DND-41 (cell line): ENCODE measurements around the gene IRF3.

ENCODE experiments used
- ATAC-seq: fragments of 200-7000 bp; cut with Tn5 transposase; 3 replicates; pipeline ENCODE4 v1.9.1; 2021; ENCODE audit warnings: low read depth; ENCODE audit not compliant: insufficient read depth
- DNase-seq: peaks from one replicate; pipeline ENCODE4 v3.0.0-alpha.2; 2020
- H2AFZ ChIP-seq: 2 replicates; pipeline ENCODE4 v1.6.0; 2012; ENCODE audit warnings: low read depth, low read length
- H3K27ac ChIP-seq: 2 replicates; pipeline ENCODE4 v1.5.1; 2012; ENCODE audit warnings: low read length, inconsistent platforms
- H3K27me3 ChIP-seq: fragments of 200-600 bp; sonication (generic); 2 replicates; pipeline ENCODE4 v1.6.0; 2012; ENCODE audit warnings: low read length, mild to moderate bottlenecking, inconsistent platforms; ENCODE audit not compliant: insufficient read depth, poor library complexity
- H3K36me3 ChIP-seq: 2 replicates; pipeline ENCODE4 v1.5.1; 2012; ENCODE audit warnings: low read length, inconsistent platforms; ENCODE audit not compliant: insufficient read depth
- H3K4me1 ChIP-seq: 2 replicates; pipeline ENCODE4 v1.5.1; 2012; ENCODE audit warnings: mild to moderate bottlenecking, low read length; ENCODE audit not compliant: insufficient read depth
- H3K4me2 ChIP-seq: 2 replicates; pipeline ENCODE4 v1.6.0; 2012; ENCODE audit warnings: mild to moderate bottlenecking, moderate library complexity, low read length, inconsistent platforms; ENCODE audit not compliant: insufficient read depth
- H3K4me3 ChIP-seq, 2 experiments: fragments of 200-600 bp in 1 of 2; shearing (Covaris generic) in 1 of 2; 2 replicates each; pipeline ENCODE4 v1.5.1; 2012 to 2016; ENCODE audit warnings: inconsistent platforms in 2 of 2, low read length in 2 of 2, mild to moderate bottlenecking in 2 of 2, low read depth in 1 of 2, moderate library complexity in 1 of 2
- H3K79me2 ChIP-seq: 2 replicates; pipeline ENCODE4 v1.6.0; 2012; ENCODE audit warnings: low read length, inconsistent platforms; ENCODE audit not compliant: insufficient read depth
- H3K9ac ChIP-seq: 2 replicates; pipeline ENCODE4 v1.6.0; 2012; ENCODE audit warnings: low read depth, mild to moderate bottlenecking, inconsistent platforms, low read length, moderate library complexity
- H3K9me3 ChIP-seq: 2 replicates; pipeline ENCODE4 v1.5.1; 2012; ENCODE audit warnings: low read length, moderate library complexity, mild to moderate bottlenecking, inconsistent platforms; ENCODE audit not compliant: insufficient read depth, severe bottlenecking
- H4K20me1 ChIP-seq: 2 replicates; pipeline ENCODE4 v1.6.0; 2012; ENCODE audit warnings: low read length; ENCODE audit not compliant: insufficient read depth
- CTCF ChIP-seq: IDR thresholded peaks from 2 replicates; pipeline ENCODE4 v1.5.1; 2012; ENCODE audit warnings: borderline replicate concordance, low read length, moderate library complexity, mild to moderate bottlenecking; ENCODE audit not compliant: poor library complexity, severe bottlenecking; ENCODE audit errors: extremely low read depth
- EZH2 ChIP-seq: IDR thresholded peaks from 3 replicates; pipeline ENCODE4 v1.6.1; 2012; ENCODE audit warnings: borderline replicate concordance, low read depth, mild to moderate bottlenecking, moderate library complexity, low read length, inconsistent platforms; ENCODE audit not compliant: severe bottlenecking

IRF3 gene

DNA sequence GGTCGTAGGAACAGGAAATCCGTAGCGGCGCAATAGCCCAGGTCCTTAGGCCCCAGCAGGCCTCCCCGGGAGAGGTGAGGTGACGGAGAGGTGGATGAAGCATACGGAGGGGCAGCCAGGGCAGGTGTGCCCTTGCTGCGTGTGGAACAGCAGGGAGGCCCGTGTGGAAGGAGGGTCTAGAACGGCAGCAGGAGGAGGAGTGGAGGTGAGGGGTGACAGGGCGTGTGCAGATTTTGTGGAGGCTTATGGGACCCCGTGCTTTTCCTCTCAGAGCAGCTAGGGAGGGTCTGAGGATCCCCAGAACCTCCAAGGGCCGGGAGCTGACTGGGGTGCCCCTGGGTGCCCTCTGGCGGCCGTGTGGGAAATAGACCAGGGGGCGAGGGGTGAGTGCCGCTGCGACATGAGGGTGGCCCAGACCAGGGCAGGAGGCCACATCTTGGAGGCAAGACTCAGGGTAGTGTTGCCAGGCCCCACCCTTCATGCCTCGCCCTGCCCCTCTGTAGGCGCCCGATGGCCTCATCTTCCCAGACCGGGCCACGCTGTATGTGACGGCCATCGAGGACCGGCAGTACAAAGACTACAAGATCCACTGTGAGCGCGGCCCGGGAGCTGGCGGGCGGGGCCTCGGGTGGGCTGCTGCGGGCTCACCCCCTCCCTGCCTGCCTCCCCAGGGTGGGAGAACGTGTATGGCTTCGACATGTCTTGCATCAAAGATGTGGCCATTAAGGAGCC is 18.8 kb upstream of the IRF3 start:
- no peak overlapping the region for H3K4me3 ChIP-seq
- H3K36me3 ChIP-seq: peaks cover 91% of the 10 kb centered on the region
- H3K27ac ChIP-seq: no peak overlapping the region
- no peak overlapping the region for H3K9ac ChIP-seq
- peaks cover 80% of the 10 kb centered on the region for H4K20me1 ChIP-seq
- H3K4me1 ChIP-seq: peaks cover 17% of the 10 kb centered on the region
- DNase-seq: no peak
- H3K9me3 ChIP-seq: no peaks in the 10 kb centered on the region
- no peaks in the 10 kb centered on the region for H3K27me3 ChIP-seq
- TF ChIP-seq CTCF (peak; percentile 56), EZH2 (no peak)
- peaks cover 40% of the 10 kb centered on the region for H3K79me2 ChIP-seq
- H3K4me2 ChIP-seq: no peak overlapping the region
- no peak overlapping the region for H2AFZ ChIP-seq
- peak; percentile 34; the same call in 2 of the 3 replicates for ATAC-seq

GRCh38 chr19:49683814-49684250 is 18.2 kb upstream of the IRF3 start:
- ATAC-seq (no peak), DNase-seq (no peak)
- no peak for TF ChIP-seq EZH2
- no peak for TF ChIP-seq CTCF
- Histone ChIP-seq H3K4me3 (no peak overlapping the region), H3K9ac (no peak overlapping the region), H3K79me2 (peaks cover 45% of the 10 kb centered on the region), H4K20me1 (peaks cover 83% of the 10 kb centered on the region), H3K27me3 (no peaks in the 10 kb centered on the region), H3K4me1 (peaks cover 22% of the 10 kb centered on the region), H3K27ac (no peak overlapping the region), H3K4me2 (no peak overlapping the region), H3K36me3 (peaks cover 91% of the 10 kb centered on the region), H2AFZ (no peak overlapping the region), H3K9me3 (no peaks in the 10 kb centered on the region)

GRCh38 chr19:49682274-49682673 is 16.6 kb upstream of the IRF3 start:
- Histone ChIP-seq H3K27me3 (no peaks in the 10 kb centered on the region), H3K4me2 (no peak overlapping the region), H3K27ac (no peak overlapping the region), H3K9me3 (no peaks in the 10 kb centered on the region), H3K36me3 (peaks cover 78% of the 10 kb centered on the region), H3K9ac (no peak overlapping the region), H4K20me1 (peaks cover 77% of the 10 kb centered on the region), H3K4me3 (no peak overlapping the region), H2AFZ (no peak overlapping the region), H3K79me2 (peaks cover 60% of the 10 kb centered on the region), H3K4me1 (peaks cover 31% of the 10 kb centered on the region)
- DNase-seq (no peak), ATAC-seq (no peak)
- TF ChIP-seq EZH2: no peak
- no peak for TF ChIP-seq CTCF
